ENCODE data around the gene GAL3ST3. TPM values are rescaled to one million over a fixed set of nuclear protein-coding genes. Genes with fewer than 3 reads are reported as not detected.

The GAL3ST3 gene
- total RNA-seq, 2 experiments from 2014 or later: not detected

GRCh38 chr11:66051766-66052663 is 3.1 kb upstream of the GAL3ST3 start, which contains the start of gene SF3B2:
SF3B2 (plus strand) TSS chr11:66052364; CDS start chr11:66052385, 21 bp downstream.
- peaks cover 2% of the 10 kb centered on the region for H3K27me3 Mint-ChIP-seq
- peak within 1 kb of the TSS; percentile 96 for H3K27ac Mint-ChIP-seq
- H3K36me3 Mint-ChIP-seq (ENCODE audit: low read depth): peaks cover 39% of the 10 kb centered on the region
- CTCF ChIA-PET: interaction anchor here (0.9 to 4.1 kb wide), 15 partner anchors 7 to 346 kb away, joined by 3 to 40 read pairs (median 6); partner anchors contain the start of gene CCDC85B
- no peaks in the 10 kb centered on the region for H3K9me3 Mint-ChIP-seq
- peaks cover 37% of the 10 kb centered on the region for H3K4me1 Mint-ChIP-seq
- POLR2A ChIA-PET: interaction anchor here (1.0 to 6.3 kb wide), 27 partner anchors 10 to 414 kb away, joined by 3 to 103 read pairs (median 5); partner anchors contain the start of genes BANF1, CATSPER1, CCDC85B and EIF1AD
- DNase-seq: peak; percentile 98
- H3K4me3 Mint-ChIP-seq: peak within 1 kb of the TSS; percentile 100

- Mint-ChIP-seq H3K36me3 (ENCODE audit: low read depth) (peaks cover 33% of the 10 kb centered on the region), H3K27me3 (peaks cover 2% of the 10 kb centered on the region), H3K4me3 (peak overlapping the region; percentile 100), H3K27ac (peak overlapping the region; percentile 86), H3K9me3 (no peaks in the 10 kb centered on the region), H3K4me1 (peaks cover 36% of the 10 kb centered on the region)
- CTCF ChIA-PET: interaction anchor here (1.0 to 3.6 kb wide), 5 partner anchors 17 to 166 kb away, joined by 3 to 40 read pairs (median 13); partner anchors contain the start of gene FIBP
- POLR2A ChIA-PET: interaction anchor here (1.3 to 6.3 kb wide), 9 partner anchors 12 to 413 kb away, joined by 4 to 103 read pairs (median 8); partner anchors contain the start of genes CCDC85B, KAT5, MRPL11 and MUS81
- DNase-seq: no peak
These were observed 2.4 kb upstream of the GAL3ST3 start for GRCh38 chr11:66051371-66051765.

- ChIA-PET POLR2A (interaction anchor here (0.6 to 6.3 kb wide), 8 partner anchors 9 to 388 kb away, joined by 3 to 103 read pairs (median 5); partner anchors contain the start of genes MRPL11, MUS81 and PACS1), CTCF (interaction anchor here (1.0 to 3.6 kb wide), 4 partner anchors 18 to 166 kb away, joined by 3 to 40 read pairs (median 10); partner anchors contain the start of gene FIBP)
- H3K4me3 Mint-ChIP-seq: peak overlapping the region; percentile 100
- H3K36me3 Mint-ChIP-seq (ENCODE audit: low read depth): peaks cover 29% of the 10 kb centered on the region
- H3K9me3 Mint-ChIP-seq: no peaks in the 10 kb centered on the region
- H3K27me3 Mint-ChIP-seq: peaks cover 2% of the 10 kb centered on the region
- peak overlapping the region; percentile 86 for H3K27ac Mint-ChIP-seq
- H3K4me1 Mint-ChIP-seq: peaks cover 37% of the 10 kb centered on the region
- DNase-seq: no peak
These were observed 1.7 kb upstream of the GAL3ST3 start for GRCh38 chr11:66050581-66051231.

GRCh38 chr11:66047541-66048365 is 1.2 kb downstream of the GAL3ST3 start:
- Mint-ChIP-seq H3K4me3 (no peak overlapping the region), H3K27ac (no peak overlapping the region)
- CTCF ChIA-PET: interaction anchor here (1.2 to 1.4 kb wide), 2 partner anchors 17 to 20 kb away, joined by 3 to 4 read pairs; no protein-coding TSS in a partner anchor

GRCh38 chr11:66046901-66047300 is 2.1 kb downstream of the GAL3ST3 start:
- CTCF ChIA-PET: interaction anchor here (1.2 to 3.0 kb wide), 3 partner anchors 16 to 22 kb away, joined by 3 to 13 read pairs (median 4); partner anchors contain the start of gene PACS1
- Mint-ChIP-seq H3K4me3 (no peak overlapping the region), H3K27me3 (peaks cover 2% of the 10 kb centered on the region), H3K27ac (no peak overlapping the region), H3K4me1 (peaks cover 28% of the 10 kb centered on the region), H3K36me3 (ENCODE audit: low read depth) (no peaks in the 10 kb centered on the region), H3K9me3 (no peaks in the 10 kb centered on the region)
- no peak for DNase-seq
- POLR2A ChIA-PET: interaction anchor here (0.9 kb wide), 1 partner anchor 35 kb away, joined by 3 read pairs; no protein-coding TSS in a partner anchor

More at GRCh38 chr11:66047541-66048365, 1.2 kb downstream of the GAL3ST3 start:
- H3K9me3 Mint-ChIP-seq: no peaks in the 10 kb centered on the region
- H3K36me3 Mint-ChIP-seq (ENCODE audit: low read depth): peaks cover 6% of the 10 kb centered on the region
- H3K4me1 Mint-ChIP-seq: peaks cover 31% of the 10 kb centered on the region
- DNase-seq: no peak
- POLR2A ChIA-PET: interaction anchor here (0.9 to 1.1 kb wide), 2 partner anchors 24 to 34 kb away, joined by 3 read pairs; no protein-coding TSS in a partner anchor
- peaks cover 2% of the 10 kb centered on the region for H3K27me3 Mint-ChIP-seq

- peaks cover 16% of the 10 kb centered on the region for H3K4me1 Mint-ChIP-seq
- no peaks in the 10 kb centered on the region for H3K36me3 Mint-ChIP-seq (ENCODE audit: low read depth)
- H3K4me3 Mint-ChIP-seq: peak overlapping the region; percentile 14
- H3K9me3 Mint-ChIP-seq: no peaks in the 10 kb centered on the region
- DNase-seq: peak; percentile 84
- POLR2A ChIA-PET: interaction anchor here (1.0 to 2.1 kb wide), 3 partner anchors 43 to 265 kb away, joined by 3 to 5 read pairs (median 3); partner anchors contain the start of genes AP5B1, BANF1 and EIF1AD
- CTCF ChIA-PET: interaction anchor here (0.6 to 3.0 kb wide), 43 partner anchors 9 to 358 kb away, joined by 3 to 26 read pairs (median 4); partner anchors contain the start of genes BANF1, CATSPER1, EIF1AD and FIBP
- H3K27ac Mint-ChIP-seq: peak overlapping the region; percentile 13
- peaks cover 4% of the 10 kb centered on the region for H3K27me3 Mint-ChIP-seq
These were observed 3.8 kb downstream of the GAL3ST3 start for GRCh38 chr11:66045177-66045639.

GRCh38 chr11:66044757-66045156 is 4.2 kb downstream of the GAL3ST3 start:
- Mint-ChIP-seq H3K4me1 (peaks cover 16% of the 10 kb centered on the region), H3K27me3 (peaks cover 6% of the 10 kb centered on the region), H3K9me3 (no peaks in the 10 kb centered on the region), H3K36me3 (ENCODE audit: low read depth) (no peaks in the 10 kb centered on the region), H3K27ac (peak overlapping the region; percentile 13), H3K4me3 (peak overlapping the region; percentile 14)
- POLR2A ChIA-PET: interaction anchor here (1.0 to 2.1 kb wide), 3 partner anchors 42 to 264 kb away, joined by 3 to 5 read pairs (median 3); partner anchors contain the start of genes AP5B1, BANF1 and EIF1AD
- DNase-seq: peak; percentile 32
- CTCF ChIA-PET: interaction anchor here (0.8 to 3.0 kb wide), 42 partner anchors 9 to 353 kb away, joined by 3 to 26 read pairs (median 4); partner anchors contain the start of genes BANF1, CATSPER1, EIF1AD and FIBP

GRCh38 chr11:66042996-66043906 is 5.7 kb downstream of the GAL3ST3 start:
- ChIA-PET CTCF (interaction anchor here (0.6 to 2.5 kb wide), 4 partner anchors 11 to 44 kb away, joined by 3 to 26 read pairs (median 12); partner anchors contain the start of gene SF3B2), POLR2A (interaction anchor here (3.5 kb wide), 1 partner anchor 9 kb away, joined by 10 read pairs; the partner anchor contains the start of gene SF3B2)
- peaks cover 13% of the 10 kb centered on the region for H3K4me1 Mint-ChIP-seq
- DNase-seq: no peak
- H3K36me3 Mint-ChIP-seq (ENCODE audit: low read depth): no peaks in the 10 kb centered on the region
- H3K4me3 Mint-ChIP-seq: no peak overlapping the region
- peaks cover 6% of the 10 kb centered on the region for H3K27me3 Mint-ChIP-seq
- no peaks in the 10 kb centered on the region for H3K9me3 Mint-ChIP-seq
- no peak overlapping the region for H3K27ac Mint-ChIP-seq

- ChIA-PET CTCF (no interaction called here), POLR2A (interaction anchor here (3.5 kb wide), 1 partner anchor 10 kb away, joined by 10 read pairs; the partner anchor contains the start of gene SF3B2)
- peaks cover 13% of the 10 kb centered on the region for H3K4me1 Mint-ChIP-seq
- H3K27me3 Mint-ChIP-seq: peaks cover 6% of the 10 kb centered on the region
- DNase-seq: no peak
- H3K36me3 Mint-ChIP-seq (ENCODE audit: low read depth): no peaks in the 10 kb centered on the region
- H3K27ac Mint-ChIP-seq: no peak overlapping the region
- no peak overlapping the region for H3K4me3 Mint-ChIP-seq
- H3K9me3 Mint-ChIP-seq: no peaks in the 10 kb centered on the region
These were observed 6.5 kb downstream of the GAL3ST3 start for GRCh38 chr11:66042227-66042995.

- no peaks in the 10 kb centered on the region for H3K9me3 Mint-ChIP-seq
- no peaks in the 10 kb centered on the region for H3K36me3 Mint-ChIP-seq (ENCODE audit: low read depth)
- CTCF ChIA-PET: interaction anchor here (0.7 kb wide), 1 partner anchor 219 kb away, joined by 3 read pairs; no protein-coding TSS in a partner anchor
- DNase-seq: no peak
- H3K4me1 Mint-ChIP-seq: peaks cover 4% of the 10 kb centered on the region
- H3K4me3 Mint-ChIP-seq: no peak overlapping the region
- peaks cover 9% of the 10 kb centered on the region for H3K27me3 Mint-ChIP-seq
- POLR2A ChIA-PET: no interaction called here
- no peak overlapping the region for H3K27ac Mint-ChIP-seq
These were observed 9.2 kb downstream of the GAL3ST3 start for GRCh38 chr11:66039765-66040164.

All from activated CD4-positive, alpha-beta memory T cell treated with anti-CD3 and anti-CD28 coated beads, Interleukin-2, amount 10 ng/mL, durations not matched to agents 7 days and 5 days (primary cell).